ENCODE results near the gene ORC6.

ORC6 gene

DNA sequence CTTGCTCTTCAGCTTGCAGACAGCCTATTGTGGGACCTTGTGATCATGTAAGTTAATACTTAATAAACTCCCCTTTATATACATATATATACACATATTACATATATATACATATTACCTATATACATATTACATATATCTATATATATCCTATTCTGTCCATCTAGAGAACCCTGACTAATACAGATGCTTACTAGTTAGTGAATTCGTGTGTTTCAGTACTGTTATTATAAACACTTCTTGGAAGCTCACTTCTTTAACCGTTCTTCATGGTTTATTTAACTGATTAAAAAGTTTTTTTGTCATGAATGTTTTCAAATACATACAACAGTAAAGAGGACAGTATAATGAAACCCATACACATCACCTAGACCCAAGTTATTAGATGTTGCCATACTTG is 12.6 kb downstream of the ORC6 start:
- DNase-seq: no peak

GRCh38 chr16:46706642-46707041 is 17.2 kb downstream of the ORC6 start:
- no peak for DNase-seq

DNA sequence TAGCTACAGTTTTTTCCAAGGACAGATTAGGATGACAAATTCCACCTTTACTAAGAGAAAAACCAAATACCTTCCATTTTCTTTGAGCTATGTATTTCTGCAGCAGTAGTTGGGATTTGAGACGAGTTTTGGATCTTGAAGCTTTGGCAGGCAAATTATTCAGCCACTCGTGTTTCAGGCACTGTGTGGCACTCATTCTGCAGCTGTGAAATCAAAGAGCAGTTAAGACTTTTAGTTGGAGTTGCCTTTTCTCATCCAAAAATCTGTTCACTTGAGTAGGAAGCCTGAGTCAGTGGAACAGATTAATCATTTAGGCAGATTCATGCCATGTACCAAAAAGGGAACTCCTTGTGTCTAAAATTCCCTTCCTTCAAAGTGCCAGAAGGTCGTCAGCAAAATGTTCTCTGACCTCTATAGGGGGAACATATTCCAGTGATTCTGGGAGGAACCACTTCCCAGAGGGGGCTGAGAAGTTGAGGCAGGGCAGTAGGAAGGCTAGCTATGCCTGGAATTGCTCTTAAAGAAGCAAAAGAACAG is 20.1 kb downstream of the ORC6 start:
- no peak for DNase-seq

DNA sequence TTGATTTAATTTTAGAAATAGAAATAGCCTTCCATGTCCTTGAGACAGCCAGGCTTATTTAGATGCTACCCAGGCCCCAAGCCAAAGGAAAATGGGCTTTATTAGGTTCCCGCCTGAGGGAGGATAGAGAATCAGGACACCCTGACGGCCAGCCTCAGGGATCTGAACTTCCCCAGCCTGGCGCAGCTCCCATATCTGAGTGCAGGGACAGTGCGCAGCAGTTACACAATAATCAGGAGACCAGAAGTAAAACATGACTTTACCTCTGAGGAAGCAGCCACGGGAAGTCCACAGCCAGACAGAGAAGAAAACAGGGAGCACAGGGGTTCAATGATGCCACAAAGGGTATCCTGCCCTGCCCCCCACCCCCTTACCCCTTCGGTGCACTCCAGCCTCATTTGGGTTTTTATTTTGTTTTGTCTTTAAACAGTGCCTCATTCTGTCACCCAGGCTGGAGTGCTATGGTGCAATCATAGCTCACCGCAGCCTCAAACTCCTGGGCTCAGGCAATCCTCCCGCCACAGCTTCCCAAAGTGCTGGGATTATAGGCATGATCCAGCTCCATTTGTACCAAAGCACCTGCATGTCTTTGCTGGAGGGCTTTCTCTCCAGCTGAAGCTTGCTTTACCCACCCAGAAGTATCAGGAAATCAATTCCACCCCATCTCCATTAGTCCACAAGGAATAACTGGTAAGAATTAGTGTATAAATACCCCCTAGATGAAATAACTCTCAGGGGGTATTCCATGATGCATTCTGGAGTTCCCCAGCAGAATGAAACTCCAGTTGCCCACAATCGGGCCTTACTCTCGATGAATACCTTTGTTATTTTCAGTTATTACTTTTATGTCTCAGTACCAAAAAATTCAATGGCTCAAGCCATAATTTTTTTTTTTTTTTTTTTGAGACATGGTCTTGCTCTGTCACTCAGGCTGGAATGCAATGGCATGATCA is 21.9 kb downstream of the ORC6 start:
- no peak for DNase-seq

- DNase-seq: peak in 1 of 2 donors; percentile 4
Observed at GRCh38 chr16:46712911-46713310, 23.5 kb downstream of the ORC6 start.

GRCh38 chr16:46713634-46714033 is 24.2 kb downstream of the ORC6 start:
- no peak for DNase-seq

DNA sequence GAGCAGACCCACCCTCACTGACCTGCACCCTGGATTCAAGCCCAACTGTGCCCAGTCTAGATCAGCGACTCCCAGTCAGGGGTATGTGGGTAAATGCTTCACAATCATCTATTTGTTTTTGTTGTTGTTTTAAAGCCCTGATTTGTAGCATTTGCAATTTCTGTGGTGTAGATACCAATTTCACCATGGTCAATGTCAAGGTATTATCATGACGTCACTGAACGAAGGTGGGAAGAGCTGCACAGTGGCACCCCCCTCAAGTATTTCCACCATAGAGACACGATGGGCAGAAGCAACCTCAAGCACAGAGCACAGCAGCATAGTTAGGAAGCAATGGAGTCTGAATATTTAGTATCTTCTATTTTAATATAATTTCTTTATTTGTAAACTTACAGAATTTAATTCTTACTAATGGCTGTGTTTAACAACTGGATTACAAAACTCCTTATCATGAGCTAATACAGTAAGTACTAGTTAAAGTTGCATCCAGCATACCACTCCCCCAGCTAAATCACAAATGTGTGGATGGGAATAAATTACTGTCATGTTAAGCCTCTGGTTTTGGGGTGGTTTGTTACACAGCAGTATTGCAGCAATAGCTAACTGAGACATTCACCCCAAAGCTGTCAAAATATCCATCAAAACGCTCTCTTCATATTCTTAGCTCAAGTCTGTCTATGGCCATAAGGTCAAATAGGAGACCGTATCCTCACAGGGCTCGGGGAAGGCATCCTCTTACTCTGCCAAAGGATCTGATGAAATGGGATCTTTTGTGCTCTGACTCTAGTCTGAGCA is 25.5 kb downstream of the ORC6 start:
- no peak for DNase-seq

- DNase-seq: no peak
Observed at GRCh38 chr16:46715769-46716305, 26.4 kb downstream of the ORC6 start.

GRCh38 chr16:46717692-46718091 is 28.2 kb downstream of the ORC6 start:
- no peak for DNase-seq

DNA sequence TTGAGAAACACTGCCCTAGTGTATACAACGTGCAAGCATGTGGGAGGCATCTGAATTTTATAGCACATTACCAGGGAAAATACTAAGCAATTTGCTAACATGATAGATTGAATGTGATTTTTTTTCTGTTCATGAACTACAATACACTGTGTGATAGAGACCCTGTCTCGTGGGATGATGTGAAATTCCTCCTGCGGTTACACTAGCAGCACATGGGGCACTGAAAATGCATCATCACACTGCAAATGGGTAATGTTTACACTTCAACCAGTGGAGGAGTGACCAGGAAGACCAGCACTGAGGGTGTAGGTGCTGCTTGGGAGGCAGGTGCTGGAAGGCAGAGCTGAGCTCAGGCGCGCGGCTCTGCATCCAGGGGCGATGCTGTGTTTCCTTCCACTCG is 28.8 kb downstream of the ORC6 start:
- DNase-seq: no peak

DNA sequence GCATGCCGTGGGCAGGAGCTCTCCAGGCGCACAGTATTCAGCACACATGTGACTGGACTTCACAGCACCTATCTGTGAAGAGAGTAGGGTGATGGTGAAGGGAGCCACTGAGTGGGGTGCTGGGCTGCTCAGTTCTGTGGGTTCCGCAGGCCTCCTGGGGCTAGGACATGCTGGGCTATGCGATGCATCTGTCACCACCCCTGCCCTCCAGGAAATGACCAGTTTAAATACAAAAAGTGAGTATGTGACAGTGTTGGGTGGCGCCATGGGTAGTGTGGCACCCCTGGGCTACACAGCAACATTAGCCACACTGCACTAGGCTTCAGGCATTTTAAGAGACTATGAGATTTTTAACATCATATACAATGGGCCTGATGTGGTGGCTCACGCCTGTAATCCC is 30.1 kb downstream of the ORC6 start:
- DNase-seq: no peak

DNA sequence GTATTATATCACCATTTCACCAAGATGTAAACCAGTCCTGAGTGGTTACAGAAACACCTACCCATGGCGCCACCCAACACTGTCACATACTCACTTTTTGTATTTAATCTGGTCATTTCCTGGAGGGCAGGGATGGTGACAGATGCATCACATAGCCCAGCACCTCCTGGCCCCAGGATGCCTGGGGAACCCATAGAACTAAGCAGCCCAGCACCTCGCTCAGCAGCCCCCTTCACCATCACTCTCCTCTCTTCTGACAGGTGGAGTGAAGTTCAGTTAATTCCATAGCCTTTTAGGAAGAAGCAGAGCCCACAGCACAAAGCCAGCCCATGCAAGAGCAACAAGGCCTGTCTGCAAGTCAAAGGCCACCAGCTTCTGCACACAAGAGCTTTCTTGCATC is 31.2 kb downstream of the ORC6 start:
- DNase-seq: no peak

- no peak for DNase-seq
Observed at GRCh38 chr16:46721885-46722284, 32.4 kb downstream of the ORC6 start.

DNA sequence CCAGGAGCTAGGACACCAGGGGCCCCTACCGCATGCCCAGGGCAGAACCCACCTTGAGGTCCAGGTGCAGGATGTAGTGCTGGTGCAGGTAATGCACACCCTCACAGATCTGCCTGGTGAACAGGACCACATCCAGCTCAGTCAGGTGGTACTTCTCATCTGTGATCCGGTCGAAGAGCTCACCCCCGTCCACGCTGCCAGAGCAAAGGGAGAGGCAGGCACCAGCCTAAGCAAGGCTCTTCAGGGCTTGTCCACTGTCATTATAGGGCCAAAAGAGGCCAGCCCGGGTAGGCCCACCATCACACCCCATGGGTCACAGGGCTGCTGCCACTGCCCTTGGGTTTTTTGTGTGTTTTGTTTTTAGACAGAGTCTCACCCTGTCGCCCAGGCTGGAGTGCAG is 37.7 kb downstream of the ORC6 start:
- DNase-seq: no peak

DNA sequence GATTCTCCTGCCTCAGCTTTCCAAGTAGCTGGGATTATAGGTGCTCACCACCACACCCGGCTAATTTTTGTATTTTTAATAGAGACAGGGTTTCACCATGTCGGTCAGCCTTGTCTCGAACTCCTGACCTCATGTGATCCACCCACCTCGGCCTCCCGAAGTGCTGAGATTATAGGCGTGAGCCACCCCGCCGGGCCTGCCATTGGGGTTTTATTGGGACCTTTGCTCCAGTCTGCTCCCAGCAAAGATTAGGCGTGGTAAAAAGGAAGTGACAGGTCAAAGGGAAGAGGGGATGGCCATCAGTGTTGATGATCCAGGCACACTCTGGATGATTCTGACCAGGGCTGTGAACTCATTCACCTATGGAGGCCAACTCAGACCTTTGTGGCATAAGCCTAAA is 38.2 kb downstream of the ORC6 start:
- no peak for DNase-seq

- no peak for DNase-seq
Observed at GRCh38 chr16:46728806-46729205, 39.3 kb downstream of the ORC6 start.

DNA sequence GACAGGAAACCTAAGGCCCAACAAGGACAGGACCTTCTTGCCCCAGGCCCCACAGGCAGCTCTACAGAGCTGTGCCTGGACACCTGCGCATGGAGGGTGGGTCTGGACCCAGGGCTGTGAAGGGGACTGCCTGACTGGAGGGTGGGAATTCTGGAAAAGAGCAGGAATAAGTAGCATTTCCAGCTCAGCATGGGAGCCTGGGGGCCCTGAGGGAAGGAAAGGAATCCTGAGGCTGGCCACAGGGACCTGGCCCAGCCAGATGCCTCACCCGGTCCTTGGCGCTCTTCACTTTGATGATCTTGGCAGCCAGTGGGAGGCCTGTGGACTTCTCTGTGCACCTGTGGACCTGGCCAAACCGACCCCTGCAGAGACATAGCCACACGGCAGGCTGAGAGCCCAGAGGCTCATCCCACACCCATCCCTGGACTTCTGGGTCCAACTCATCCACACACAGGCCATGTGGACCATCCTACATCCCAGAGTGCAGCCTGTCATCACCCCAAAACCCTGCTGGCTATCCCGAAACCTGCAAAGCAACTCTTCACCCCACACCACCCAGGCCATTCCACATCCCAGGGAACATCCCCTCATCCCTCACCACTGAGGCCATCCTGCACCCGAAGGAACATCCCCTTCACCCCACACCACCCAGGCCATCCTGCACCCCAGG is 40.0 kb downstream of the ORC6 start:
- no peak for DNase-seq

DNA sequence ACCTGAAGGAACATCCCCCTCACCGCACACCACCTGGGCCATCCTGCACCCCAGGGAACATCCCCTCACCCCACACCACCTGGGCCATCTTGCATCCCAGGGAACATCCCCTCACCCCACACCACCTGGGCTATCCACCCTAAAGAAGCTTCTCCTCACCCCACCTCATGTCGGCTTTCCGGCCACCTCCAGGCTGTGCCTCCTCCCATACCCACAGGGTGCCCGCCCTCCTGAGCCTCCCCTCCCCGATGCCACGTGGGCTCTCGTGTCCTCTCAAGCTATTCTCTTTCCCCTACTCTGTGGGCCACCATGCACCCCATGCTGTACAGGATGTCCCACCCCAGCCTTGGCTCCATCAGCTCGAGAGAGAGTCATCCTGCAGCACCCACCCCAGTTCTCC is 40.7 kb downstream of the ORC6 start:
- no peak for DNase-seq

DNA sequence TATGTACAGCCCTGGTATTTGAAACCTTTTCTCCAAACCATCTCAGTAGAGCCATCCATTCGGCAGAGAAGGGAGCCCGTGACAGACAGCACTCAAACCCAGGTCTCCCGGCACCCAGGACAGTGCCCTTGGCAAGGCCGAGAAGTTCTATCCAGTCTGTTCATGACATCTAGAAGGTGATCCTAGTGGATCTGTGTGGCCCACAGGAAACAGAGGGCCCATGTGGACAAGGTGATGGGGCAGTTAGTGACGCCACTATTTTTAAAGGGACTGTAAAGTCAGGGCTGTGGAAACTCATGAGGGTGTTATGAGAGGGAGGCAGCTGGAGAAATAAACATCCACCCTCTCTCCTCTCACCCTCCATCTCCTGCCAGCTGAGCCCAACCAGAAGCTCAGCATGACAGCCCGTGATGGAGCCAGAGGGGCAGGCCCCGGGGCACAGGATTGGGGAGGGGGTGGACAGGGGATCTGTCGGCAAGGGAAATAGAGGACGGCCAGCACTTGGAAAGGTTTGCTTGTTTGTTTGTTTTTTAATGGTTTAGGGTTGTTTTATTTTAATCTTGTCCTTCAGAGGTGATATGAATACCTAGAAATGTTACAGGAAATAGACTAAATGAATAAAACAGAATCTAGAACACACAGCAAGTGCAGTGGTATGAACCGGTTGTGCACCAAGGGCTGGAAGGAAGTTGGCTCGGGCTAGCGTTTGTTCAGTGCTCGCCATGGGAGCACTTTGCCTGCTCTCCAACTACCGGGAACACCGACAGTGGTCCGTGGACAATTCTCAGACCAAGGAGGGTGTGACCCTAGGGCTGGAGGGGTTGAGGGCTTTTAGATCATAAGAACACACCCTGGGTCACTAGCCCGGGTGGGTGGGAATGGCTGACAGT is 41.6 kb downstream of the ORC6 start:
- no peak for DNase-seq

DNA sequence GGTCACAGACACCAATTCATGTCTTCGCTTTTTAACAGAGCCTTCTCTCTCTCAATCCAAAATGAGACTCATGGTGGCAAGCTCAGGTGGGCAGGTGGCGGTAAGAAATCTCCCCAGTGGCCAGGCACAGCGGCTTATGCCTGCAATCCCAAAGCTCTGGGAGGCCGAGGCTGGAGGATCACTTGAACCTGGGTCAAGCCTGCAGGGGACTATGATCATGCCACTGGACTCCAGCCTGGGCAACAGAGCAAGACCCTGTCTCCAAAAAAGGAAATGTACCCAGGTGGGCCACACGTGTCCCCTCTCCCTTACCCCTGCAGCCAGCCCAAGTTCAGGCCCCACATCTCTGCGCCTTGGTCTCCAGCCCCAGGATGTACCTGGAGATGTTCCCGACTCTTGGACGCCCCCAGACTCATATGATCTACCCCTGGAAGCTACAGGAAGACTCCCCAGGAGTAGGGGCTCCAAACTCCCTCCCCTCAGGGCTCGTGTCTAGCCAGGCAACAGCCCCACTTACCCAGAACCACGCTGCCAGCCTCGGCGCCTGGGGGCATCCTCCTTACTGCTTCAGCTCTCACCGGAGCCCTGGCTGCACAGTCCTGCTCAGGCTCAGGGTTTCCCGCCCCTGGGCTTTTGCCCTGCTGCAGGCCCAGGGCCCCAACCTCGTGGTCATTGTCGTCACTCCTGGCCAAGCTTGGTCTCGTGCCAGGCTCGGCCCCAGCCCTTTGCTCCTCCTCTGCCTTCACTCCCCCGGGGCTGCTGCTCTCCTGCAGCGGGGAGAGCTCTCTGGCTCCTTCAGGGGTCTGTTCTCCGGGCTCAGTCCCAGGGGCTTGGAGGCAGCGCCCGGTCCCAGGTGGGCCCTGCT is 42.5 kb downstream of the ORC6 start:
- DNase-seq: no peak

GRCh38 chr16:46732561-46732960 is 43.1 kb downstream of the ORC6 start:
- no peak for DNase-seq

Data from bone marrow (tissue), 2 donors.